ENCODE measurements around the gene B9D2.

GRCh38 chr19:41327576-41328156 is 36.3 kb downstream of the B9D2 start:
- TF ChIP-seq CTCF (IDR thresholded peaks at IDR 0.05) (no peak), POLR2A (IDR thresholded peaks at IDR 0.05) (peak; percentile 24 to 59 (median 39))
